ENCODE results near the gene GPRC5C.

- TF ChIP-seq POLR2AphosphoS5 (IDR thresholded peaks at IDR 0.05; ENCODE audit: low read depth, low read length) = no peak
- no peak for TF ChIP-seq TAF1 (IDR thresholded peaks at IDR 0.05; ENCODE audit: low read depth, low read length)
- no peak for TF ChIP-seq POLR2A (IDR thresholded peaks at IDR 0.05; ENCODE audit: low read depth, low read length)
- no peak for TF ChIP-seq SPI1 (IDR thresholded peaks at IDR 0.05; ENCODE audit: low read depth, low read length)
- no peak for TF ChIP-seq POU2F2 (IDR thresholded peaks at IDR 0.05; ENCODE audit: low read depth, low read length)
Measured at GRCh38 chr17:74443516-74444296, 11.8 kb downstream of the GPRC5C start.
